Astrocyte (in vitro differentiated cells and primary cell): ENCODE data around the gene ZNF488. TPM values are rescaled to one million over a fixed set of nuclear protein-coding genes. Genes with fewer than 3 reads are reported as not detected.
A peak's percentile ranks its signal among the peaks of the same experiment; 100 is the strongest.

Experiments
- DNase-seq: peaks from one replicate; pipeline ENCODE4 v3.0.0-alpha.2; 2010; ENCODE audit warnings: low read depth
- FAIRE-seq: peaks from 2 replicates; lab custom pipeline; 2011; peaks lifted over from hg19 to GRCh38; lab: Jason Lieb, UNC
- H2AFZ ChIP-seq: 2 replicates; pipeline ENCODE4 v1.6.0; 2012; ENCODE audit warnings: low read depth, low read length, inconsistent platforms
- H3K27ac ChIP-seq: 2 replicates; pipeline ENCODE4 v1.5.1; 2011; ENCODE audit warnings: low read depth, low read length, inconsistent platforms
- H3K27me3 ChIP-seq: 2 replicates; pipeline ENCODE4 v1.6.0; 2011; ENCODE audit warnings: low read length, inconsistent platforms; ENCODE audit not compliant: insufficient read depth
- H3K36me3 ChIP-seq: 2 replicates; pipeline ENCODE4 v1.5.1; 2011; ENCODE audit warnings: low read length, inconsistent platforms; ENCODE audit not compliant: insufficient read depth
- H3K4me1 ChIP-seq: 2 replicates; pipeline ENCODE4 v1.5.1; 2011; ENCODE audit warnings: low read length, inconsistent platforms; ENCODE audit not compliant: insufficient read depth
- H3K4me2 ChIP-seq: 2 replicates; pipeline ENCODE4 v1.6.0; 2012; ENCODE audit warnings: low read length, inconsistent platforms
- H3K4me3 ChIP-seq: 2 replicates; pipeline ENCODE4 v1.5.1; 2011; ENCODE audit warnings: low read depth, mild to moderate bottlenecking, low read length, inconsistent platforms; ENCODE audit not compliant: insufficient read depth
- H3K79me2 ChIP-seq: 2 replicates; pipeline ENCODE4 v1.6.0; 2012; ENCODE audit warnings: mild to moderate bottlenecking, low read length, inconsistent platforms; ENCODE audit not compliant: insufficient read depth
- H3K9ac ChIP-seq: 2 replicates; pipeline ENCODE4 v1.6.0; 2012; ENCODE audit warnings: mild to moderate bottlenecking, low read length, inconsistent platforms
- H3K9me3 ChIP-seq: 2 replicates; pipeline ENCODE4 v1.5.1; 2012; ENCODE audit warnings: low read depth, mild to moderate bottlenecking, low read length, inconsistent platforms; ENCODE audit not compliant: insufficient read depth
- H4K20me1 ChIP-seq: 2 replicates; pipeline ENCODE4 v1.6.0; 2012; ENCODE audit warnings: low read length, inconsistent platforms; ENCODE audit not compliant: insufficient read depth
- H3K27ac Mint-ChIP-seq: one replicate; pipeline ENCODE4 v1.8.0; 2021; ENCODE audit warnings: mild to moderate bottlenecking, mixed read lengths; ENCODE audit not compliant: unreplicated experiment
- H3K27me3 Mint-ChIP-seq: one replicate; pipeline ENCODE4 v1.8.0; 2021; ENCODE audit warnings: low read depth, mixed read lengths; ENCODE audit not compliant: unreplicated experiment
- H3K36me3 Mint-ChIP-seq: one replicate; pipeline ENCODE4 v1.8.0; 2021; ENCODE audit warnings: low read depth, mixed read lengths; ENCODE audit not compliant: unreplicated experiment
- H3K4me1 Mint-ChIP-seq: one replicate; pipeline ENCODE4 v1.8.0; 2021; ENCODE audit warnings: low read depth, mixed read lengths; ENCODE audit not compliant: unreplicated experiment
- H3K4me3 Mint-ChIP-seq: one replicate; pipeline ENCODE4 v1.8.0; 2021; ENCODE audit warnings: mild to moderate bottlenecking, moderate library complexity, mixed read lengths; ENCODE audit not compliant: unreplicated experiment
- H3K9me3 Mint-ChIP-seq: one replicate; pipeline ENCODE4 v1.8.0; 2021; ENCODE audit warnings: mild to moderate bottlenecking, mixed read lengths; ENCODE audit not compliant: unreplicated experiment
- CTCF ChIP-seq: IDR thresholded peaks from 2 replicates; pipeline ENCODE4 v1.5.1; 2011; ENCODE audit warnings: low read depth, mild to moderate bottlenecking, inconsistent platforms, low read length, moderate library complexity; ENCODE audit not compliant: insufficient read depth
- EZH2 ChIP-seq: IDR thresholded peaks from 2 replicates; pipeline ENCODE4 v1.6.1; 2012; ENCODE audit warnings: mild to moderate bottlenecking, low read length, inconsistent platforms; ENCODE audit not compliant: insufficient read depth
- total RNA-seq: library from RNA; stranded (reverse); gene quantifications from 2 replicates; pipeline ENCODE4 v1.2.1, GENCODE V29; 2021

ZNF488 gene
- total RNA-seq, 1 donor from 2014 or later, result 1.4 TPM

GRCh38 chr10:47325303-47326291 lies 58.5 kb downstream of the ZNF488 start:
- FAIRE-seq, result no peak
- H3K27ac Mint-ChIP-seq, result peak overlapping the region; percentile 14

DNA sequence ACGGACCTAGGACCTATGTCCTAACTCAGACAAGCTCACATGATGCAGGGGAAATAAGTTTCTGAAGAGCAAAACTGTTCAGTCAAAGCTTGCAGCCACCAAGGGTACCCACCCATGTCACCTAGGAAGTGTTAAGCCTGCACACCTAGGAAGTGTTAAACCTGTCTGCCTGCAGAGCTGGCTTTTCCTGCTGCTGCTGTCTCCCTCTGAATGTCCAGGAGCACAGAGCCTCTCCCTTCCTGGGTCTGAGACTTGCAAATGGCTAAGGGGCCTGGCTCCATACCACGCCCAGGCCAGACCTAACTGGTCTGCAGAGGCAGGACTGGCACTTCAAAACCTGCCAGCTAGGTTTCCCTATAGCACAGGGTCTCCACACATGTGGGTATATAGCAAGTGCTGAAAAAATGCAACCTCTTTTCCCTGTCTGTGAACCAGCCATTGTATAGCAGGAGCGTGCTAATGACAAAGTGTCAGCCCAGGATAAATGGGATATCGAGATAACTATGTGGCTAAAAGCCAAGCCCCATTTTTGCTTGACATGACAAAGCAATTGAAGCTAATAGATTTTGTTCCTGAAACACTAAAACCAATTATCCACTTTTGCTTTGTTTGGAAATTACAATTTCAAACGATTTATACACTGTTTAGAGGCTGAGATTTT lies 60.3 kb downstream of the ZNF488 start:
- Histone ChIP-seq H3K27me3 (peaks cover 8% of the 10 kb centered on the region), H3K36me3 (no peaks in the 10 kb centered on the region), H3K9ac (no peak overlapping the region), H2AFZ (no peak overlapping the region), H3K4me1 (no peaks in the 10 kb centered on the region), H3K27ac (no peak overlapping the region), H3K4me3 (no peak overlapping the region), H3K4me2 (no peak overlapping the region), H3K9me3 (no peaks in the 10 kb centered on the region), H4K20me1 (no peaks in the 10 kb centered on the region), H3K79me2 (no peaks in the 10 kb centered on the region)
- no peak for DNase-seq
- Mint-ChIP-seq H3K27ac (no peak overlapping the region), H3K9me3 (no peaks in the 10 kb centered on the region), H3K4me3 (no peak overlapping the region), H3K36me3 (no peaks in the 10 kb centered on the region), H3K4me1 (no peaks in the 10 kb centered on the region), H3K27me3 (peaks cover 52% of the 10 kb centered on the region)
- no peak for TF ChIP-seq EZH2
- TF ChIP-seq CTCF, result no peak
- no peak for FAIRE-seq

More at GRCh38 chr10:47325303-47326291, 58.5 kb downstream of the ZNF488 start:
- H3K4me3 Mint-ChIP-seq, result no peak overlapping the region
- H3K36me3 Mint-ChIP-seq, result no peaks in the 10 kb centered on the region
- peaks cover 47% of the 10 kb centered on the region for H3K27me3 Mint-ChIP-seq
- no peak overlapping the region for H3K4me2 ChIP-seq
- H3K27me3 ChIP-seq, result peaks cover 8% of the 10 kb centered on the region
- no peak for TF ChIP-seq EZH2
- no peak for TF ChIP-seq CTCF
- no peak overlapping the region for H3K27ac ChIP-seq
- H3K79me2 ChIP-seq, result no peaks in the 10 kb centered on the region
- H3K9me3 Mint-ChIP-seq, result no peaks in the 10 kb centered on the region
- no peaks in the 10 kb centered on the region for H4K20me1 ChIP-seq
- no peak overlapping the region for H3K9ac ChIP-seq
- no peaks in the 10 kb centered on the region for H3K4me1 Mint-ChIP-seq
- no peaks in the 10 kb centered on the region for H3K9me3 ChIP-seq
- H3K36me3 ChIP-seq, result no peaks in the 10 kb centered on the region
- DNase-seq, result no peak
- H3K4me3 ChIP-seq, result no peak overlapping the region
- no peak overlapping the region for H2AFZ ChIP-seq
- H3K4me1 ChIP-seq, result no peaks in the 10 kb centered on the region
